Endothelial cell of umbilical vein (primary cell): ENCODE results near the gene NKAIN4.

Experiments
- EZH2 ChIP-seq: IDR thresholded peaks from 2 replicates; pipeline ENCODE4 v1.6.1; 2012; ENCODE audit warnings: borderline replicate concordance, low read depth, mild to moderate bottlenecking, moderate library complexity, low read length, inconsistent platforms; ENCODE audit not compliant: severe bottlenecking
- FOS ChIP-seq: IDR thresholded peaks from 2 replicates; pipeline ENCODE4 v1.6.1; 2011; ENCODE audit warnings: mild to moderate bottlenecking, low read length, moderate library complexity, borderline replicate concordance; ENCODE audit not compliant: insufficient read depth
- POLR2A ChIP-seq: IDR thresholded peaks from 2 replicates; pipeline ENCODE4 v1.6.1; 2012; ENCODE audit warnings: low read depth, mild to moderate bottlenecking, control low read depth, low read length
- POLR2AphosphoS5 ChIP-seq: IDR thresholded peaks from 2 replicates; pipeline ENCODE4 v1.6.1; 2012; ENCODE audit warnings: low read depth, mild to moderate bottlenecking, control low read depth, low read length, moderate library complexity; ENCODE audit not compliant: insufficient read depth
- TF ChIP-seq, protein P1 (sequence below), 2 donors: IDR thresholded peaks; 1 replicate in 1 of 2; 2 replicates in 1 of 2; pipeline ENCODE4 v1.5.1; 2011; ENCODE audit warnings: low read length in 2 of 2, mild to moderate bottlenecking in 2 of 2, moderate library complexity in 2 of 2, control low read depth in 1 of 2, inconsistent platforms in 1 of 2, low read depth in 1 of 2; ENCODE audit not compliant: insufficient read depth in 1 of 2; ENCODE audit errors: extremely low read depth in 1 of 2
- TF ChIP-seq, protein P2 (sequence below): IDR thresholded peaks from 2 replicates; pipeline ENCODE4 v1.6.1; 2011; ENCODE audit not compliant: insufficient read depth, insufficient read length

DNA sequence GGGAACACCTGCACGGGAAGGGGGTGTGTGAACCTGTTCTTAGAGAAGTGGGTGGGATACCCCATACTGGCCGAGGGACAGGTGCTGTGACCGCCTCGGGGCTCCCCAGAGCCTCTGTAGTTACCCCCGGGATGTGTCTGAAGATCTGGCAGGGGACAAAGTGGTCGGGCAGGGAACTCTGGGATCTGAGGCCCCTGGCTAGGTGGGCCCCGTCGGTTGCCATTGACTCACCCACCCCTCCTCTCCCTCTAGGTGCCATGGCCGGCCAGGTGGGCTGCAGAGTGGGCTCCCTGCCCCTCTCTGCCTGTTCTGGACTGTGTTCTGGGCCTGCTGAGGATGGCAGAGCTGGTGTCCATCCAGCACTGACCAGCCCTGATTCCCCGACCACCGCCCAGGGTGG is 14.3 kb downstream of the NKAIN4 start:
- TF ChIP-seq POLR2A = no peak
- TF ChIP-seq, protein P1, sequence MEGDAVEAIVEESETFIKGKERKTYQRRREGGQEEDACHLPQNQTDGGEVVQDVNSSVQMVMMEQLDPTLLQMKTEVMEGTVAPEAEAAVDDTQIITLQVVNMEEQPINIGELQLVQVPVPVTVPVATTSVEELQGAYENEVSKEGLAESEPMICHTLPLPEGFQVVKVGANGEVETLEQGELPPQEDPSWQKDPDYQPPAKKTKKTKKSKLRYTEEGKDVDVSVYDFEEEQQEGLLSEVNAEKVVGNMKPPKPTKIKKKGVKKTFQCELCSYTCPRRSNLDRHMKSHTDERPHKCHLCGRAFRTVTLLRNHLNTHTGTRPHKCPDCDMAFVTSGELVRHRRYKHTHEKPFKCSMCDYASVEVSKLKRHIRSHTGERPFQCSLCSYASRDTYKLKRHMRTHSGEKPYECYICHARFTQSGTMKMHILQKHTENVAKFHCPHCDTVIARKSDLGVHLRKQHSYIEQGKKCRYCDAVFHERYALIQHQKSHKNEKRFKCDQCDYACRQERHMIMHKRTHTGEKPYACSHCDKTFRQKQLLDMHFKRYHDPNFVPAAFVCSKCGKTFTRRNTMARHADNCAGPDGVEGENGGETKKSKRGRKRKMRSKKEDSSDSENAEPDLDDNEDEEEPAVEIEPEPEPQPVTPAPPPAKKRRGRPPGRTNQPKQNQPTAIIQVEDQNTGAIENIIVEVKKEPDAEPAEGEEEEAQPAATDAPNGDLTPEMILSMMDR (IDR thresholded peaks at IDR 0.05; ENCODE audit: extremely low read depth in 1 of 2, insufficient read depth in 1 of 2, low read depth in 1 of 2, low read length in 2 of 2) = no peak
- no peak for TF ChIP-seq POLR2AphosphoS5
- TF ChIP-seq FOS = no peak
- no peak for TF ChIP-seq EZH2
- TF ChIP-seq, protein P2, sequence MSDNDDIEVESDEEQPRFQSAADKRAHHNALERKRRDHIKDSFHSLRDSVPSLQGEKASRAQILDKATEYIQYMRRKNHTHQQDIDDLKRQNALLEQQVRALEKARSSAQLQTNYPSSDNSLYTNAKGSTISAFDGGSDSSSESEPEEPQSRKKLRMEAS = no peak
